SK-N-MC (cell line): ENCODE results near the gene TK1.

ENCODE experiments used
- EZH2 ChIP-seq: fragments of 200-600 bp; sonication (generic); IDR thresholded peaks from one replicate; pipeline ENCODE4 v1.6.1; 2017; ENCODE audit warnings: antibody characterized with exemption
- POLR2AphosphoS5 ChIP-seq: IDR thresholded peaks from 2 replicates; pipeline ENCODE4 v1.6.1; 2012; ENCODE audit warnings: mild to moderate bottlenecking, low read depth, low read length, borderline replicate concordance

DNA sequence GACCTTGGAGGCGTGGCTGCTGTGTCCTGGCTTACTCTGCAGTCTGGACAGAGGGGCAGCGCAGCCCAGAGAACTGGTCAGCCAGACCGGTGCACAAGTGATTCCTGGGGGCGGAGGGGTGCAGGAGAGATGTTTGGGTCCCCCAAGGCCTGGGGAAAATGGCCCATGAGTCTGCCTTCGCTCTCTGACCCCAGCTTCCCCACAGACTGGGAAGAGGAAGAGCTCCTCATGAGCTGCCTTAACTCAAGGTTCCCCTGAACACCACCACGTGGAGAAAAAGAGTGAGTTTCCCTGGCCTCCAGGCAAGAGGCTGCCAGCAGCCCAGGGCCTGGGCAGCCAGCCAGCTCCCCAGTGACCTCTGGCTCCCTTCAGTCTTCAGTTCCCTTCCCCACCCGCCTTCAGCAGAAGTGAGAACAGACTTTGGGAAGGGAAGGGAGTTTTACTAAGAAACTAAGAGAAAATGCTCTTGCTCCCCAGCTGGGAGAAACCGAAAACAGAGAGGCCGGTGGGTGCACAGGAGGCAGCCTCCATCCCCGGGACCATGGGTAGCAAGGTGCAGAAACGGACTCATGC is 42.6 kb downstream of the TK1 start:
- TF ChIP-seq POLR2AphosphoS5 (no peak), EZH2 (no peak)
